ENCODE measurements around the gene GNAZ.

GNAZ gene

GRCh38 chr22:23144932-23145877, 74.9 kb downstream of the GNAZ start, which contains the start of gene RAB36:
RAB36 (plus strand) TSS chr22:23145477; CDS start chr22:23146617, 1,140 bp downstream.
- H3K4me3 ChIP-seq: peak within 1 kb of the TSS; percentile 41 to 55
- no peaks in the 10 kb centered on the region for H3K27me3 ChIP-seq
- intact Hi-C loops (cut with DNase I; ENCODE audit: low total_unique reads): loop anchor here (5.0 kb wide), 1 partner anchor 78 kb away; no protein-coding TSS in a partner anchor
- peaks cover 0 to 6% (median 0%) of the 10 kb centered on the region in 3 donors for H3K36me3 ChIP-seq
- no peak for TF ChIP-seq CTCF (IDR thresholded peaks at IDR 0.05)
- H3K4me1 ChIP-seq: peaks cover 0 to 56% (median 28%) of the 10 kb centered on the region in 4 donors
- H3K9me3 ChIP-seq: no peaks in the 10 kb centered on the region
- H3K27ac ChIP-seq: peak within 1 kb of the TSS; percentile 64 to 80
- DNase-seq: peak; percentile 97 to 98

- Histone ChIP-seq H3K27ac (peak overlapping the region; percentile 64 to 80), H3K9me3 (no peaks in the 10 kb centered on the region), H3K27me3 (no peaks in the 10 kb centered on the region), H3K4me1 (peaks cover 0 to 56% (median 28%) of the 10 kb centered on the region in 4 donors), H3K4me3 (peak overlapping the region; percentile 41 to 55), H3K36me3 (peaks cover 0 to 13% (median 0%) of the 10 kb centered on the region in 3 donors)
- no peak for TF ChIP-seq CTCF (IDR thresholded peaks at IDR 0.05)
- intact Hi-C loops (cut with DNase I; ENCODE audit: low total_unique reads): loop anchor here (5.0 kb wide), 1 partner anchor 79 kb away; no protein-coding TSS in a partner anchor
- DNase-seq: no peak
These were observed 75.7 kb downstream of the GNAZ start for GRCh38 chr22:23145878-23146470.

- H3K4me1 ChIP-seq: peaks cover 0 to 55% (median 27%) of the 10 kb centered on the region in 4 donors
- no peak overlapping the region for H3K4me3 ChIP-seq
- H3K36me3 ChIP-seq: peaks cover 0 to 20% (median 0%) of the 10 kb centered on the region in 3 donors
- no peak for DNase-seq
- H3K9me3 ChIP-seq: no peaks in the 10 kb centered on the region
- TF ChIP-seq CTCF (IDR thresholded peaks at IDR 0.05): no peak
- intact Hi-C loops (cut with DNase I; ENCODE audit: low total_unique reads): loop anchor here (5.0 kb wide), 1 partner anchor 79 kb away; no protein-coding TSS in a partner anchor
- H3K27ac ChIP-seq: peak overlapping the region in 1 of 2 donors; percentile 64
- H3K27me3 ChIP-seq: no peaks in the 10 kb centered on the region
These were observed 76.3 kb downstream of the GNAZ start for GRCh38 chr22:23146478-23147205.

GRCh38 chr22:23147617-23148387, 77.5 kb downstream of the GNAZ start:
- intact Hi-C loops (cut with DNase I; ENCODE audit: low total_unique reads): loop anchor here (5.0 kb wide), 1 partner anchor 81 kb away; no protein-coding TSS in a partner anchor
- Histone ChIP-seq H3K27ac (peak overlapping the region in 1 of 2 donors; percentile 46), H3K4me1 (peaks cover 0 to 46% (median 22%) of the 10 kb centered on the region in 4 donors), H3K4me3 (no peak overlapping the region), H3K36me3 (peaks cover 0 to 30% (median 8%) of the 10 kb centered on the region in 3 donors), H3K9me3 (no peaks in the 10 kb centered on the region), H3K27me3 (no peaks in the 10 kb centered on the region)
- DNase-seq: no peak
- TF ChIP-seq CTCF (IDR thresholded peaks at IDR 0.05): no peak

Measured in tibial artery (tissue), 4 donors.